ENCODE data around the gene AR.

DNA sequence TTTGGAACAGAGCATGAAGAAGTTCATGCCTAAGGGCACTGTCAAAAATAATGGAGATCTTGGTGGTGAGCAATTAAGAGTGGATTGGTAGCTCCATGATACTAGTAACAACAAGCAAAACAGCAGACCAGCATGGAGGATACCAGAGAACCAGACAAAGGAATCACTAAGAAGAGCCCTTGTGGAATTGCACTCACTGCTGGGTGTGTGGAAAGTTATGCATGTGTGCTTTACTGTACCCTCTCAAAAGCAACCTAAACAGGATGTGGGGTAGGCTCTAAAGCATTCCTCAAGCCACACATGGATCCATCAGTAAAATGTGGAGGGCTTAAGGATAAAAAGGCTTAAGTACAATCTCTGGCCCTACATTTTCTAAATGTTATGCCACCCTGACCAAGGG, 69.5 kb downstream of the AR start:
- TF ChIP-seq, protein P1, sequence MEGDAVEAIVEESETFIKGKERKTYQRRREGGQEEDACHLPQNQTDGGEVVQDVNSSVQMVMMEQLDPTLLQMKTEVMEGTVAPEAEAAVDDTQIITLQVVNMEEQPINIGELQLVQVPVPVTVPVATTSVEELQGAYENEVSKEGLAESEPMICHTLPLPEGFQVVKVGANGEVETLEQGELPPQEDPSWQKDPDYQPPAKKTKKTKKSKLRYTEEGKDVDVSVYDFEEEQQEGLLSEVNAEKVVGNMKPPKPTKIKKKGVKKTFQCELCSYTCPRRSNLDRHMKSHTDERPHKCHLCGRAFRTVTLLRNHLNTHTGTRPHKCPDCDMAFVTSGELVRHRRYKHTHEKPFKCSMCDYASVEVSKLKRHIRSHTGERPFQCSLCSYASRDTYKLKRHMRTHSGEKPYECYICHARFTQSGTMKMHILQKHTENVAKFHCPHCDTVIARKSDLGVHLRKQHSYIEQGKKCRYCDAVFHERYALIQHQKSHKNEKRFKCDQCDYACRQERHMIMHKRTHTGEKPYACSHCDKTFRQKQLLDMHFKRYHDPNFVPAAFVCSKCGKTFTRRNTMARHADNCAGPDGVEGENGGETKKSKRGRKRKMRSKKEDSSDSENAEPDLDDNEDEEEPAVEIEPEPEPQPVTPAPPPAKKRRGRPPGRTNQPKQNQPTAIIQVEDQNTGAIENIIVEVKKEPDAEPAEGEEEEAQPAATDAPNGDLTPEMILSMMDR (IDR thresholded peaks at IDR 0.05) = no peak
- TF ChIP-seq EP300 (IDR thresholded peaks at IDR 0.05) = no peak

Measured in suprapubic skin (tissue), 3 donors.